ENCODE measurements around the gene FXN. TPM values are rescaled to one million over a fixed set of nuclear protein-coding genes. Genes with fewer than 3 reads are reported as not detected.

The FXN gene
- polyA plus RNA-seq, 3 donors, result 9.1 to 27.3 (median 15.9) TPM

GRCh38 chr9:69081261-69081660 lies 45.7 kb downstream of the FXN start:
- H3K27ac ChIP-seq (ENCODE audit: low read depth in 1 of 2, low read length in 2 of 2), result no peak overlapping the region
- no peaks in the 10 kb centered on the region for H3K27me3 ChIP-seq (ENCODE audit: control insufficient read depth in 2 of 2, insufficient read depth in 2 of 2, low read length in 2 of 2)
- Mint-ChIP-seq H3K27me3 (ENCODE audit: low read depth in 3 of 3) (peaks cover 0 to 2% (median 1%) of the 10 kb centered on the region in 3 donors), H3K27ac (no peak overlapping the region), H3K36me3 (peaks cover 0 to 2% of the 10 kb centered on the region in 2 donors), H3K4me1 (no peaks in the 10 kb centered on the region), H3K4me3 (no peak overlapping the region), H3K9me3 (peaks cover 0 to 4% (median 0%) of the 10 kb centered on the region in 7 donors)
- no peak overlapping the region for H3K9ac ChIP-seq (ENCODE audit: insufficient read depth, low read length, poor library complexity, severe bottlenecking)
- H3K36me3 ChIP-seq (replicated peaks in 1 of 2; ENCODE audit: control insufficient read depth in 1 of 2, insufficient read depth in 2 of 2, low read length in 2 of 2), result no peaks in the 10 kb centered on the region
- H3K4me1 ChIP-seq (ENCODE audit: control insufficient read depth in 1 of 2, insufficient read depth in 2 of 2, low read length in 2 of 2), result no peaks in the 10 kb centered on the region
- no peak overlapping the region for H3K4me2 ChIP-seq (replicated peaks; ENCODE audit: extremely low read depth, low read length, poor library complexity, severe bottlenecking)
- WGBS (ENCODE audit: insufficient coverage), result no CpG with 5 or more reads among the region's 4 CpGs
- no peak for TF ChIP-seq CTCF (IDR thresholded peaks at IDR 0.05)
- H4K20me1 ChIP-seq (ENCODE audit: insufficient read depth, low read length), result no peaks in the 10 kb centered on the region
- H3K79me2 ChIP-seq (ENCODE audit: insufficient read depth, low read length), result no peaks in the 10 kb centered on the region
- DNase-seq, result no peak
- no peak overlapping the region for H3K4me3 ChIP-seq (replicated peaks in 1 of 3; ENCODE audit: low read depth in 2 of 3, low read length in 3 of 3)
- H2AFZ ChIP-seq (ENCODE audit: insufficient read depth, low read depth, low read length, poor library complexity, severe bottlenecking), result no peak overlapping the region
- intact Hi-C loops (cut with micrococcal nuclease), result no loop called here
- H3K9me3 ChIP-seq (replicated peaks in 1 of 2; ENCODE audit: control insufficient read depth in 1 of 2, insufficient read depth in 1 of 2, low read length in 2 of 2), result no peaks in the 10 kb centered on the region

GRCh38 chr9:69083321-69083720 lies 47.8 kb downstream of the FXN start:
- Histone ChIP-seq H3K4me2 (replicated peaks; ENCODE audit: extremely low read depth, low read length, poor library complexity, severe bottlenecking) (no peak overlapping the region), H3K4me1 (ENCODE audit: control insufficient read depth in 1 of 2, insufficient read depth in 2 of 2, low read length in 2 of 2) (no peaks in the 10 kb centered on the region), H3K9ac (ENCODE audit: insufficient read depth, low read length, poor library complexity, severe bottlenecking) (no peak overlapping the region), H3K27ac (ENCODE audit: low read depth in 1 of 2, low read length in 2 of 2) (no peak overlapping the region), H3K79me2 (ENCODE audit: insufficient read depth, low read length) (no peaks in the 10 kb centered on the region), H3K27me3 (ENCODE audit: control insufficient read depth in 2 of 2, insufficient read depth in 2 of 2, low read length in 2 of 2) (no peaks in the 10 kb centered on the region), H2AFZ (ENCODE audit: insufficient read depth, low read depth, low read length, poor library complexity, severe bottlenecking) (no peak overlapping the region), H3K9me3 (replicated peaks in 1 of 2; ENCODE audit: control insufficient read depth in 1 of 2, insufficient read depth in 1 of 2, low read length in 2 of 2) (no peaks in the 10 kb centered on the region), H3K36me3 (replicated peaks in 1 of 2; ENCODE audit: control insufficient read depth in 1 of 2, insufficient read depth in 2 of 2, low read length in 2 of 2) (no peaks in the 10 kb centered on the region), H4K20me1 (ENCODE audit: insufficient read depth, low read length) (no peaks in the 10 kb centered on the region), H3K4me3 (replicated peaks in 1 of 3; ENCODE audit: low read depth in 2 of 3, low read length in 3 of 3) (no peak overlapping the region)
- WGBS (ENCODE audit: insufficient coverage), result no CpG with 5 or more reads among the region's 3 CpGs
- H3K9me3 Mint-ChIP-seq, result peaks cover 0 to 4% (median 0%) of the 10 kb centered on the region in 7 donors
- no peaks in the 10 kb centered on the region for H3K4me1 Mint-ChIP-seq
- H3K27me3 Mint-ChIP-seq (ENCODE audit: low read depth in 3 of 3), result peaks cover 0 to 2% (median 1%) of the 10 kb centered on the region in 3 donors
- DNase-seq, result no peak
- TF ChIP-seq CTCF (IDR thresholded peaks at IDR 0.05), result no peak
- intact Hi-C loops (cut with micrococcal nuclease), result no loop called here
- H3K27ac Mint-ChIP-seq, result no peak overlapping the region
- H3K4me3 Mint-ChIP-seq, result no peak overlapping the region
- H3K36me3 Mint-ChIP-seq, result no peaks in the 10 kb centered on the region
